Measurements from ENCODE around the gene GJB1. TPM values are rescaled to one million over a fixed set of nuclear protein-coding genes. Genes with fewer than 3 reads are reported as not detected.
A peak's percentile ranks its signal among the peaks of the same experiment; 100 is the strongest.

Gene GJB1
- total RNA-seq, 1 experiment from 2014 or later: not detected

GRCh38 chrX:71250841-71251240, 27.8 kb downstream of the GJB1 start:
- Histone ChIP-seq H2BK15ac (ENCODE audit: low read depth, low read length) (no peak overlapping the region), H3K9me3 (ENCODE audit: control insufficient read depth, low read depth, low read length) (peaks cover 25% of the 10 kb centered on the region), H3K23me2 (ENCODE audit: insufficient read length, low read depth, low read length, poor library complexity, severe bottlenecking) (peaks cover 14% of the 10 kb centered on the region), H3K27ac (ENCODE audit: insufficient read length, low read depth, low read length) (no peak overlapping the region), H4K8ac (replicated peaks; ENCODE audit: insufficient read length, low read depth, low read length) (no peak overlapping the region), H3K4me1 (ENCODE audit: insufficient read depth, low read length) (no peaks in the 10 kb centered on the region), H3K9ac (ENCODE audit: extremely low read depth, insufficient read length, low read length) (no peak overlapping the region), H4K91ac (ENCODE audit: insufficient read length, low read depth, low read length) (no peak overlapping the region), H2BK12ac (ENCODE audit: insufficient read length, low read depth, low read length) (no peak overlapping the region), H3K79me2 (ENCODE audit: insufficient read depth, low read length) (peaks cover 2% of the 10 kb centered on the region; the same call in 1 of the 2 replicates), H3K79me1 (ENCODE audit: insufficient read depth, low read depth, low read length, poor library complexity, severe bottlenecking) (no peaks in the 10 kb centered on the region), H3K27me3 (ENCODE audit: insufficient read depth, low read length) (no peaks in the 10 kb centered on the region), H3K14ac (ENCODE audit: insufficient read depth, low read length) (no peak overlapping the region), H4K20me1 (ENCODE audit: control insufficient read depth, insufficient read depth, insufficient read length) (no peaks in the 10 kb centered on the region), H4K5ac (ENCODE audit: insufficient read length, low read depth, low read length) (no peak overlapping the region), H3K4ac (ENCODE audit: low read depth, low read length) (no peak overlapping the region), H3K18ac (ENCODE audit: insufficient read length, low read depth, low read length) (no peak overlapping the region), H3K23ac (ENCODE audit: insufficient read length, low read depth, low read length) (no peak overlapping the region), H2AK5ac (ENCODE audit: insufficient read length, low read length) (no peak overlapping the region), H2BK20ac (ENCODE audit: low read depth, low read length, poor library complexity, severe bottlenecking) (no peak overlapping the region), H2BK120ac (ENCODE audit: low read depth, low read length, poor library complexity, severe bottlenecking) (no peak overlapping the region), H2AFZ (ENCODE audit: low read length) (no peak overlapping the region), H2BK5ac (ENCODE audit: insufficient read length, low read length) (no peak overlapping the region), H3K4me2 (ENCODE audit: insufficient read depth, insufficient read length, low read length) (no peak overlapping the region), H3T11ph (ENCODE audit: low read length) (no peak overlapping the region), H3K56ac (ENCODE audit: insufficient read length, low read depth, low read length) (no peak overlapping the region)
- Mint-ChIP-seq H3K36me3 (ENCODE audit: insufficient read depth in 1 of 3, low read depth in 3 of 3) (peaks cover 42 to 61% (median 52%) of the 10 kb centered on the region in 3 experiments), H3K4me1 (peaks cover 8 to 19% of the 10 kb centered on the region in 2 experiments), H3K27ac (peak overlapping the region in 1 of 3 experiments; percentile 24; a peak in 1 of 7 replicates), H3K9me3 (peaks cover 80 to 84% of the 10 kb centered on the region in 2 experiments), H3K27me3 (ENCODE audit: low read depth) (no peaks in the 10 kb centered on the region), H3K4me3 (0 out of 5 replicates have a peak overlapping the region, but pooled peaks of 1 of the 2 experiments have one; percentile 3)
- no peak for DNase-seq
- no CpG with 5 or more reads among the region's 9 CpGs for WGBS (ENCODE audit: extremely low coverage, insufficient read length, low lambda C conversion rate)
- TF ChIP-seq, protein P1, sequence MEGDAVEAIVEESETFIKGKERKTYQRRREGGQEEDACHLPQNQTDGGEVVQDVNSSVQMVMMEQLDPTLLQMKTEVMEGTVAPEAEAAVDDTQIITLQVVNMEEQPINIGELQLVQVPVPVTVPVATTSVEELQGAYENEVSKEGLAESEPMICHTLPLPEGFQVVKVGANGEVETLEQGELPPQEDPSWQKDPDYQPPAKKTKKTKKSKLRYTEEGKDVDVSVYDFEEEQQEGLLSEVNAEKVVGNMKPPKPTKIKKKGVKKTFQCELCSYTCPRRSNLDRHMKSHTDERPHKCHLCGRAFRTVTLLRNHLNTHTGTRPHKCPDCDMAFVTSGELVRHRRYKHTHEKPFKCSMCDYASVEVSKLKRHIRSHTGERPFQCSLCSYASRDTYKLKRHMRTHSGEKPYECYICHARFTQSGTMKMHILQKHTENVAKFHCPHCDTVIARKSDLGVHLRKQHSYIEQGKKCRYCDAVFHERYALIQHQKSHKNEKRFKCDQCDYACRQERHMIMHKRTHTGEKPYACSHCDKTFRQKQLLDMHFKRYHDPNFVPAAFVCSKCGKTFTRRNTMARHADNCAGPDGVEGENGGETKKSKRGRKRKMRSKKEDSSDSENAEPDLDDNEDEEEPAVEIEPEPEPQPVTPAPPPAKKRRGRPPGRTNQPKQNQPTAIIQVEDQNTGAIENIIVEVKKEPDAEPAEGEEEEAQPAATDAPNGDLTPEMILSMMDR (conservative IDR thresholded peaks at IDR 0.05): no peak

Data from H9 (cell line).